ENCODE data around the gene DDC. TPM values are rescaled to one million over a fixed set of nuclear protein-coding genes. Genes with fewer than 3 reads are reported as not detected.

The DDC gene
- total RNA-seq, 1 donor from 2014 or later = not detected

GRCh38 chr7:50431316-50431715 lies 133.9 kb downstream of the DDC start:
- intact Hi-C loops (cut with DNase I) = no loop called here
- H3K27ac ChIP-seq = no peak overlapping the region
- TF ChIP-seq CTCF (IDR thresholded peaks at IDR 0.05) = no peak
- no peaks in the 10 kb centered on the region for H3K36me3 ChIP-seq
- no peaks in the 10 kb centered on the region for H3K27me3 ChIP-seq
- H3K9me3 ChIP-seq = no peaks in the 10 kb centered on the region
- no peak for DNase-seq (ENCODE audit: low spot score in 2 of 2)
- H3K4me1 ChIP-seq = no peaks in the 10 kb centered on the region
- no peak overlapping the region for H3K4me3 ChIP-seq

GRCh38 chr7:50428911-50429310 lies 136.3 kb downstream of the DDC start:
- Histone ChIP-seq H3K4me1 (no peaks in the 10 kb centered on the region), H3K27ac (no peak overlapping the region), H3K36me3 (no peaks in the 10 kb centered on the region), H3K27me3 (no peaks in the 10 kb centered on the region), H3K9me3 (no peaks in the 10 kb centered on the region), H3K4me3 (no peak overlapping the region)
- no peak for TF ChIP-seq CTCF (IDR thresholded peaks at IDR 0.05)
- intact Hi-C loops (cut with DNase I) = no loop called here
- DNase-seq (ENCODE audit: low spot score in 2 of 2) = no peak

- Histone ChIP-seq H3K27me3 (no peaks in the 10 kb centered on the region), H3K36me3 (no peaks in the 10 kb centered on the region), H3K4me3 (no peak overlapping the region), H3K9me3 (no peaks in the 10 kb centered on the region), H3K27ac (no peak overlapping the region), H3K4me1 (no peaks in the 10 kb centered on the region)
- TF ChIP-seq CTCF (IDR thresholded peaks at IDR 0.05) = no peak
- no peak for DNase-seq (ENCODE audit: low spot score in 2 of 2)
- intact Hi-C loops (cut with DNase I) = no loop called here
Observed at GRCh38 chr7:50427518-50427917, 137.7 kb downstream of the DDC start.

GRCh38 chr7:50426280-50427045 lies 138.7 kb downstream of the DDC start:
- Histone ChIP-seq H3K4me1 (no peaks in the 10 kb centered on the region), H3K36me3 (no peaks in the 10 kb centered on the region), H3K27me3 (no peaks in the 10 kb centered on the region), H3K9me3 (no peaks in the 10 kb centered on the region), H3K27ac (no peak overlapping the region), H3K4me3 (no peak overlapping the region)
- no peak for TF ChIP-seq CTCF (IDR thresholded peaks at IDR 0.05)
- intact Hi-C loops (cut with DNase I) = no loop called here
- DNase-seq (ENCODE audit: low spot score in 2 of 2) = no peak

- intact Hi-C loops (cut with DNase I) = no loop called here
Observed at GRCh38 chr7:50425318-50425717, 139.9 kb downstream of the DDC start.

More at GRCh38 chr7:50425318-50425717, 139.9 kb downstream of the DDC start:
- Histone ChIP-seq H3K36me3 (no peaks in the 10 kb centered on the region), H3K9me3 (no peaks in the 10 kb centered on the region), H3K4me1 (no peaks in the 10 kb centered on the region), H3K4me3 (no peak overlapping the region), H3K27ac (no peak overlapping the region), H3K27me3 (no peaks in the 10 kb centered on the region)
- DNase-seq (ENCODE audit: low spot score in 2 of 2) = no peak
- no peak for TF ChIP-seq CTCF (IDR thresholded peaks at IDR 0.05)
